A673 (cell line): ENCODE data around the gene FHIT. TPM values are rescaled to one million over a fixed set of nuclear protein-coding genes. Genes with fewer than 3 reads are reported as not detected.

Experiments used
- BruUV-seq: library from RNA; stranded (reverse); fragments of 400-500 nt; replicated peaks from 2 replicates; lab custom pipeline; 2021; lab: Mats Ljungman, UMichigan
- CTCF ChIA-PET: fragments of 300-600 bp; sonication (Branson Sonifier 250); formaldehyde crosslinking; loops from one replicate; lab custom pipeline; 2022; ENCODE audit warnings: antibody characterized with exemption; lab: Charles Lee
- POLR2A ChIA-PET: fragments of 300-600 bp; sonication (Branson Sonifier 250); formaldehyde crosslinking; loops from one replicate; lab custom pipeline; 2022; ENCODE audit warnings: antibody characterized with exemption; ENCODE audit not compliant: low non-redundant PET; lab: Charles Lee
- DNase-seq: peaks from one replicate; pipeline ENCODE4 v3.0.0-alpha.2; 2015; ENCODE audit warnings: low spot score
- H3K27ac ChIP-seq: fragments of 200-600 bp; sonication (generic); 2 replicates; pipeline ENCODE4 v1.5.1; 2016; ENCODE audit warnings: mixed run types, low read depth, mild to moderate bottlenecking, mixed read lengths, antibody characterized with exemption, low read length; ENCODE audit not compliant: poor library complexity, severe bottlenecking
- H3K27me3 ChIP-seq: fragments of 200-600 bp; sonication (generic); replicated peaks from 2 replicates; pipeline ENCODE4 v1.6.1; 2017; ENCODE audit warnings: mixed run types, low read depth, mild to moderate bottlenecking, mixed read lengths, antibody characterized with exemption, low read length; ENCODE audit not compliant: insufficient read depth, poor library complexity
- H3K36me3 ChIP-seq: fragments of 200-600 bp; sonication (generic); 2 replicates; pipeline ENCODE4 v1.6.1; 2016; ENCODE audit warnings: mixed run types, mild to moderate bottlenecking, mixed read lengths, antibody characterized with exemption, low read length; ENCODE audit not compliant: insufficient read depth, poor library complexity, severe bottlenecking
- H3K4me1 ChIP-seq: fragments of 200-600 bp; sonication (generic); 2 replicates; pipeline ENCODE4 v1.6.1; 2017; ENCODE audit warnings: mixed run types, mild to moderate bottlenecking, mixed read lengths, antibody characterized with exemption, low read length; ENCODE audit not compliant: insufficient read depth, poor library complexity, severe bottlenecking
- H3K4me3 ChIP-seq: fragments of 200-600 bp; sonication (generic); 2 replicates; pipeline ENCODE4 v1.5.1; 2016; ENCODE audit warnings: low read depth, mixed run types, mild to moderate bottlenecking, mixed read lengths, low read length; ENCODE audit not compliant: poor library complexity, severe bottlenecking
- H3K9me3 ChIP-seq: fragments of 200-600 bp; sonication (generic); 2 replicates; pipeline ENCODE4 v1.6.1; 2016; ENCODE audit warnings: mixed run types, low read depth, mild to moderate bottlenecking, mixed read lengths, antibody characterized with exemption, low read length; ENCODE audit not compliant: poor library complexity, severe bottlenecking
- EZH2 ChIP-seq: fragments of 200-600 bp; sonication (generic); IDR thresholded peaks from 2 replicates; pipeline ENCODE4 v1.6.1; 2017; ENCODE audit warnings: borderline replicate concordance, low read depth, mild to moderate bottlenecking, mixed read lengths, antibody characterized with exemption, low read length; ENCODE audit not compliant: poor library complexity, severe bottlenecking
- intact Hi-C: fragments of 100-400 bp; cut with micrococcal nuclease; formaldehyde crosslinking; loops from one replicate; pipeline ENCODE4 v1.10.0; 2022; ENCODE audit not compliant: unreplicated experiment
- total RNA-seq: library from RNA; stranded (reverse); gene quantifications from 2 replicates; pipeline ENCODE4 v1.2.3, GENCODE V29; 2021
- TF ChIP-seq, protein P1 (sequence below): fragments of 300-800, 200-600 bp; sonication (generic); conservative IDR thresholded peaks from 2 replicates; pipeline ENCODE4 v1.5.1; 2017; ENCODE audit warnings: low read depth, mild to moderate bottlenecking, antibody characterized with exemption, low read length, moderate library complexity, mixed read lengths

The FHIT gene
- total RNA-seq, 1 experiment from 2014 or later, result not detected

DNA sequence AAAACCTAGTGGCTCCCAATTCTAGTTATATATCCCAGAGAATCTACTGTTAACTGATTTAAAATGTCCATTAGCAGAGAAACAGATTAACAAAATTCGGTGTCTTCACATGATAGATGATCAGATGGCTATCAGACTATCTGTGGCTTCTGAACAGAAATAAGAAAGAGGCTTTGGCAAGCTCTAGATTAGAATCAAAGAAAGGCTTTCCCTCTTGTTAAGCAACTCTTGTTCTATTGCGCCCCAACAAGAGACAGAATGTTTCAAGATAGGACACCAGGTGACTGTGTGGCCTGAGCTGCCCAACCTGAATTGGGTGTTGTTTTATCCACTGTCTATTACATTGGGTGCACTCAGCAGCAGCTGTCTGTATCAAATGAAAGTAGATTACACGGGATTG lies 483.7 kb downstream of the FHIT start:
- POLR2A ChIA-PET, result no interaction called here
- H3K27ac ChIP-seq, result no peak overlapping the region
- H3K36me3 ChIP-seq, result no peaks in the 10 kb centered on the region
- DNase-seq, result no peak
- no TSS peak for BruUV-seq
- no peak overlapping the region for H3K4me3 ChIP-seq
- TF ChIP-seq, protein P1, sequence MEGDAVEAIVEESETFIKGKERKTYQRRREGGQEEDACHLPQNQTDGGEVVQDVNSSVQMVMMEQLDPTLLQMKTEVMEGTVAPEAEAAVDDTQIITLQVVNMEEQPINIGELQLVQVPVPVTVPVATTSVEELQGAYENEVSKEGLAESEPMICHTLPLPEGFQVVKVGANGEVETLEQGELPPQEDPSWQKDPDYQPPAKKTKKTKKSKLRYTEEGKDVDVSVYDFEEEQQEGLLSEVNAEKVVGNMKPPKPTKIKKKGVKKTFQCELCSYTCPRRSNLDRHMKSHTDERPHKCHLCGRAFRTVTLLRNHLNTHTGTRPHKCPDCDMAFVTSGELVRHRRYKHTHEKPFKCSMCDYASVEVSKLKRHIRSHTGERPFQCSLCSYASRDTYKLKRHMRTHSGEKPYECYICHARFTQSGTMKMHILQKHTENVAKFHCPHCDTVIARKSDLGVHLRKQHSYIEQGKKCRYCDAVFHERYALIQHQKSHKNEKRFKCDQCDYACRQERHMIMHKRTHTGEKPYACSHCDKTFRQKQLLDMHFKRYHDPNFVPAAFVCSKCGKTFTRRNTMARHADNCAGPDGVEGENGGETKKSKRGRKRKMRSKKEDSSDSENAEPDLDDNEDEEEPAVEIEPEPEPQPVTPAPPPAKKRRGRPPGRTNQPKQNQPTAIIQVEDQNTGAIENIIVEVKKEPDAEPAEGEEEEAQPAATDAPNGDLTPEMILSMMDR, result no peak
- no peak for TF ChIP-seq EZH2
- H3K27me3 ChIP-seq, result no peaks in the 10 kb centered on the region
- no peaks in the 10 kb centered on the region for H3K4me1 ChIP-seq
- intact Hi-C loops, result no loop called here
- CTCF ChIA-PET, result no interaction called here
- no peaks in the 10 kb centered on the region for H3K9me3 ChIP-seq

GRCh38 chr3:60765776-60766175 lies 485.5 kb downstream of the FHIT start:
- H3K27me3 ChIP-seq, result no peaks in the 10 kb centered on the region
- no peak for TF ChIP-seq EZH2
- TF ChIP-seq, protein P1, result no peak
- no peaks in the 10 kb centered on the region for H3K4me1 ChIP-seq
- no peak for DNase-seq
- no peaks in the 10 kb centered on the region for H3K9me3 ChIP-seq
- intact Hi-C loops, result no loop called here
- CTCF ChIA-PET, result no interaction called here
- POLR2A ChIA-PET, result no interaction called here
- H3K27ac ChIP-seq, result no peak overlapping the region
- no TSS peak for BruUV-seq
- no peaks in the 10 kb centered on the region for H3K36me3 ChIP-seq
- H3K4me3 ChIP-seq, result no peak overlapping the region

DNA sequence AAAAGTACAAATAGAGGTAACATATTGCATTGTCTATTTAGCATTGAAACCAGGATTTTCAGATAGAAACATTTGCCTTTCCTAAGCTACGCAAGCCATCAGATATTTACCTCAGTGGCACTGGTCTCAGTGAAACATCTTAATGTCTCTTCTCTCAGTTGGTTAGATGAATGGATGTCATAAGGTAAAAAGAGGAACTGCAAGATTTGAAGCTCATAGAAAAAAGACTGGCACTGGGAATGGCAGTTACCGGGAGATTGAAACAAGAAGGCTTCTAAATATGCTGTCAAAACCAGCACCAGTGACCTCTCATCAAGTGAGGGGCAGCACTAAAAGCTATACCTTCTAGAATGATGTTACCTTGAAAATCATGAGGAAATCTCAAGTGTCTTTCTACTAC lies 486.4 kb downstream of the FHIT start:
- intact Hi-C loops, result no loop called here
- no peaks in the 10 kb centered on the region for H3K4me1 ChIP-seq
- no peak overlapping the region for H3K27ac ChIP-seq
- H3K9me3 ChIP-seq, result no peaks in the 10 kb centered on the region
- H3K36me3 ChIP-seq, result no peaks in the 10 kb centered on the region
- no TSS peak for BruUV-seq
- no peaks in the 10 kb centered on the region for H3K27me3 ChIP-seq
- H3K4me3 ChIP-seq, result no peak overlapping the region
- TF ChIP-seq, protein P1, result no peak
- no peak for TF ChIP-seq EZH2
- no peak for DNase-seq
- ChIA-PET CTCF (no interaction called here), POLR2A (no interaction called here)
